ENCODE results near the gene GIPC3. TPM values are rescaled to one million over a fixed set of nuclear protein-coding genes. Genes with fewer than 3 reads are reported as not detected.

Gene GIPC3
- total RNA-seq, 1 donor from 2014 or later, result 6.1 TPM

DNA sequence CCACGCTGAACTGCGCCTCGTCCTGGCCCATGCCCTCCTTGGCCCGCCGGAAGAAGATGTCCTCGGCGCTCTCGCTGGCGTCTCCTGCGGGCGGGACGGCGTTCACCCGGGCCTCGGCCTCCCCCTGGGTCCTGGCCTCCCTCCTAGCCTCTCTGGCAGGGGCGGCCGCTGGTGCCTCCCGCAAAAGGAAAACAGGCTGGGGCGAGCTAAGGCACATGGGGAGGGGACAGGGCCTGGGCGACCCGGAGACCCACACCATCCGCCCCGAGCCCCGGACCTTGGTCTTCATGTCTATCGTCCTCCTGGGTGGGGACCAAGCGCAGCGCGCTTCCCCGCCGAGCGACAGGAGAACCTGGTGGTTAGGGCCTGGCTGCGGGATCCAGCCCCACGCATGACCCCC lies 27.1 kb downstream of the GIPC3 start:
- TF ChIP-seq, protein P1, sequence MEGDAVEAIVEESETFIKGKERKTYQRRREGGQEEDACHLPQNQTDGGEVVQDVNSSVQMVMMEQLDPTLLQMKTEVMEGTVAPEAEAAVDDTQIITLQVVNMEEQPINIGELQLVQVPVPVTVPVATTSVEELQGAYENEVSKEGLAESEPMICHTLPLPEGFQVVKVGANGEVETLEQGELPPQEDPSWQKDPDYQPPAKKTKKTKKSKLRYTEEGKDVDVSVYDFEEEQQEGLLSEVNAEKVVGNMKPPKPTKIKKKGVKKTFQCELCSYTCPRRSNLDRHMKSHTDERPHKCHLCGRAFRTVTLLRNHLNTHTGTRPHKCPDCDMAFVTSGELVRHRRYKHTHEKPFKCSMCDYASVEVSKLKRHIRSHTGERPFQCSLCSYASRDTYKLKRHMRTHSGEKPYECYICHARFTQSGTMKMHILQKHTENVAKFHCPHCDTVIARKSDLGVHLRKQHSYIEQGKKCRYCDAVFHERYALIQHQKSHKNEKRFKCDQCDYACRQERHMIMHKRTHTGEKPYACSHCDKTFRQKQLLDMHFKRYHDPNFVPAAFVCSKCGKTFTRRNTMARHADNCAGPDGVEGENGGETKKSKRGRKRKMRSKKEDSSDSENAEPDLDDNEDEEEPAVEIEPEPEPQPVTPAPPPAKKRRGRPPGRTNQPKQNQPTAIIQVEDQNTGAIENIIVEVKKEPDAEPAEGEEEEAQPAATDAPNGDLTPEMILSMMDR (IDR thresholded peaks at IDR 0.05), result no peak
- no peak for DNase-seq (ENCODE audit: low spot score in 2 of 2)
- intact Hi-C loops (cut with DNase I), result no loop called here
- no peak overlapping the region for H3K4me3 ChIP-seq
- H3K9me3 ChIP-seq, result no peaks in the 10 kb centered on the region
- peaks cover 27 to 32% of the 10 kb centered on the region in 2 donors for H3K36me3 ChIP-seq
- no peak overlapping the region for H3K27ac ChIP-seq
- H3K27me3 ChIP-seq, result no peaks in the 10 kb centered on the region
- H3K4me1 ChIP-seq, result peaks cover 25 to 35% of the 10 kb centered on the region in 2 donors

DNA sequence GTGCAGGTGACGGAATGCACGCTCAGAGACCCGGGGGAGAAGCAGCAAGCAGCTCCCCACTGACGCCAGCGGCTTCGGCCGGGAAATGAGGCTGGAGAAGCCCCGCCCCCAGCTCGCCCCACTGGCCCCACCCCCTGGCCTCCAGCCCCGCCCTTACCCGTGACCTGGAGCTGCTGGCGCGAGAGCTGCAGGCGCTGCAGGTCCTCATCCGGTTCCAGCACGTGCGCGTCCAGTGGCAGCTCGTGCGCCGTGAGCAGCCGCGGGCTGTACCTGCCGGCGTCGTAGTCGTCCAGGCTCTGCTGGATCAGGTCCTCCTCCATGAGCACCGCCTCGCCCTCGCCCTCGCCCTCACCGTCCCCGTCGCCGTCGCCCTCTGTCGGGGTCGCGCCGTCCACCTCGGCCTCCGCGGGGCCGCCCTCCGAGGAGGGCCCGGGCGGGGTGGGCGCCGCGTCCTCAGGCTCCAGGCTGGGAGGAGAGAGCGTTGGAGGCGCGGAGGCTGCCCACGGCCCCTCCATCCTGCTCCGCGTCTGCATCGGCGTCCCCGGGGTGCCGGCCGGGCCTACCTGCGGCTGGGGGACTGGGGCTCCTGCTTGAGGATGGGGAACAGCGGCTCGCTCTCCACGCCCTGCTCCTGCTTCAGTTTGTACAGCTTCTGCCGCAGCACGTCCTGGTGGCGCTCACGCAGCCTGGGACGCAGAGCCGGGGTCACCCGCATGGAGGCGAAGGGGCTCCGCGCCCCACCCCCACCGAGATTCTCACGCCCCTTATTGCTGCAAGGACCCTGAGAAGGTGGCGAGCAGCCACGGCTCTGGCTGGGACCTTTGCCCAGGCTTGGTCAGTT lies 27.8 kb downstream of the GIPC3 start:
- Histone ChIP-seq H3K9me3 (no peaks in the 10 kb centered on the region), H3K4me3 (no peak overlapping the region), H3K27ac (no peak overlapping the region), H3K4me1 (peaks cover 19 to 30% of the 10 kb centered on the region in 2 donors), H3K36me3 (peaks cover 27 to 35% of the 10 kb centered on the region in 2 donors), H3K27me3 (no peaks in the 10 kb centered on the region)
- TF ChIP-seq, protein P1 (IDR thresholded peaks at IDR 0.05), result no peak
- no peak for DNase-seq (ENCODE audit: low spot score in 2 of 2)
- intact Hi-C loops (cut with DNase I), result no loop called here

DNA sequence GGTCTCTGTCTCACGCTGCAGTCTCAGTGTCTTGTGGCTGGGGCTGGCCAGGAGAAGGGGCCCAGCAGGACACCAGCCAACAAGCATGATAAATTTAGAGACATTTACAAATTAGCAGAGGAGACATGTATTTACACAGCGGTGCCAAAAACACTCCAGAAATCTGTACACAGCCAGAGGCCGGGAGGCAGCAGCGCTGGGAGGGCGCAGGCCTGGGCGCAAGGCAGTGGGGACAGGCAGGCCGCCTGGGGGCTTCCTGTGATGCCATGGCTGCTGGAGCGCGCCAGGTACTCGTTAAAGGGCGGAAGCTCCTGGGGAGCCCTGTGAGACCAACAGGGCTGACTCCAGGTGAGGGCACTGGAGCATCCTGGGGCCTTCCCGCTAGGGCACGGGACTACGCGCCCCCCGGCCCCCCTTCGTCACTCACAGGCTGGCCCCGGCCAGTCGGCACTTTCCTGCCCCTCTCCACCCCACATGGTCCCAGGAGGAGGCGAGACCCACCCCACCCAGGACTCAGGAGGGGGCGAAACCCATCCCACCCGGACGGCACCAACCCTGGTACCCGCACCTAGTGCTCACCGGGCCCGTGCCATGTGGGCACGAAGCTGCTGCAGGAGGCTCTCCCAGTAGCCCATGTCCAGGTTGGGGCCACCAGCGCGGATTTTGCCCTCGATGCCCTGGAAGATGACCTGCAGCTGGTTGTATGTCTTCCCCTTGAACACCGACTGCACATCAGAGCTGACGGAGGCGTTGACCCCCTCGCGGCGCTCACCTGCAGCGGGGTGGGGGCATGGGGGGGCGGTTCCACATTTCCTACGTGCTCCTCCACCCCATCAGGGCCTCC lies 28.8 kb downstream of the GIPC3 start:
- TF ChIP-seq, protein P1 (IDR thresholded peaks at IDR 0.05), result no peak
- peaks cover 9 to 24% of the 10 kb centered on the region in 2 donors for H3K4me1 ChIP-seq
- intact Hi-C loops (cut with DNase I), result no loop called here
- no peak overlapping the region for H3K27ac ChIP-seq
- H3K9me3 ChIP-seq, result no peaks in the 10 kb centered on the region
- no peak overlapping the region for H3K4me3 ChIP-seq
- no peaks in the 10 kb centered on the region for H3K27me3 ChIP-seq
- no peak for DNase-seq (ENCODE audit: low spot score in 2 of 2)
- H3K36me3 ChIP-seq, result peaks cover 27 to 35% of the 10 kb centered on the region in 2 donors

DNA sequence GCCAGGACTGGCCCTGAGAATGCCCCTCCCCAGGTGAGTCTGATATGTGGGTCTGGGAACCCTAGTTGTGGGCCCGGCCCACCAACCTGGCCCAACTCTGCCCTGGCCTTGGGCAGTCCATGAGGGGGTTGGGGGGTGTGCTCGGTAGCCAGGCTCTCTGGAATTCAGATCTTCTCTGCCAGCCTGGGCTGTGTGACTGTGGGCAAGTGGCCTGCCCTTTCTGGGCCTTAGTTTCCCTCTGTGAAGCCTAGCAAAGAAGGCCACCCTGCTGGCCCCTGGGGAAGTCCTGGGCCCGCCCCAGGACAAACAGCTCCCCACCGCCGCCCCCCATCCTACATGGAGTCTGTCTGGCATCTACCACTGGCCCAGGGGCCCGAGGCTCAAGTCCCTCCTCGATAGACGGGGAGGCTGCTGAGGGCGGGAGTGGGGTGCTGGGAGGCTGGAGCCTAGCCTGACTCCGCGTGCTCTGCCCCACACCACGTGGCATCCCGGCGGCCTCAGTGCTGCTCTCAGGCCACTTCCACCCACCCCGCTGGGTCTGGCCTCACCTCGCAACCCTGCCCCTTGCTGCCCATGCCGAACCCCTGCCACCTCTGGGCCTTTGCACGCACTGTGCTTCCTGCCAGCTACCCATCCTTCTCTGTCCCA lies 29.7 kb downstream of the GIPC3 start:
- intact Hi-C loops (cut with DNase I), result no loop called here
- Histone ChIP-seq H3K27me3 (no peaks in the 10 kb centered on the region), H3K27ac (no peak overlapping the region), H3K4me1 (peaks cover under 1 to 15% of the 10 kb centered on the region in 2 donors), H3K9me3 (no peaks in the 10 kb centered on the region), H3K4me3 (no peak overlapping the region), H3K36me3 (peaks cover 33 to 40% of the 10 kb centered on the region in 2 donors)
- DNase-seq (ENCODE audit: low spot score in 2 of 2), result no peak
- TF ChIP-seq, protein P1 (IDR thresholded peaks at IDR 0.05), result no peak

DNA sequence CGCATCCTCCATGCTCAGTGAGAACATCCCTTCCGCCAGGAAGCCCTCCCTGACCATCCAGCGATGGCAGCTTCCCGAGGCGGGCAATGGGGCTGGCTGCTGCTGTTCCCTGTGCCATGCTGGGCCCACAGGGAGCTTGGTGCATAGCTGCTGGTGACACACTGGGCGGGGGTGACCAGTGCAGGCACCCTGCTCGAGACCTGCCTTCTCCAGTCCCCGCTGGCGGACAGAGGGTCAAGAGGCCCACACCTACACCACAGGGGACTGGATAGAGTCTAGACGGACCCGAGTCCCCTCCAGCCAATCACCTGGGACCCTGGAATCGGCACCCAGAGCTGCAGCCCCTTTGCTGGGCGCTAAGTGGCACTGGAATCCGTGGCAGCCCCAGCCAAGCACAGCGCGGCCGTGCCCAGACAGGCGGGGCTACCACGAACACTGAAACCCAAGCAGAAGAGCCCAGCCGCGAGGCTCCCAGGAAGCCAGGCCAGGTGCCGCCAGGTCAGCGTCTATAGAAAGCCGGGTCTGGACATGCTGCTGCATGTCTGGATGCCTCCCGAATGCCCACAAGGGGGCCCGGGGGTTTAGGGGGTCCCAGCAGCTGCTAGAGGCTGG lies 30.4 kb downstream of the GIPC3 start:
- Histone ChIP-seq H3K4me1 (peaks cover 0 to 8% of the 10 kb centered on the region in 2 donors), H3K36me3 (peaks cover 36 to 44% of the 10 kb centered on the region in 2 donors), H3K4me3 (no peak overlapping the region), H3K27ac (no peak overlapping the region), H3K9me3 (no peaks in the 10 kb centered on the region), H3K27me3 (no peaks in the 10 kb centered on the region)
- no peak for DNase-seq (ENCODE audit: low spot score in 2 of 2)
- TF ChIP-seq, protein P1 (IDR thresholded peaks at IDR 0.05), result no peak
- intact Hi-C loops (cut with DNase I), result no loop called here
